ENCODE data around the gene AP5Z1. TPM values are rescaled to one million over a fixed set of nuclear protein-coding genes. Genes with fewer than 3 reads are reported as not detected.
"Not testable (repeated sequence)": the region's sequence is repeated elsewhere in the genome, so short reads cannot be mapped to it uniquely, and the experiment has no call there.

The AP5Z1 gene
- total RNA-seq, 1 donor from 2014 or later: 17.6 TPM

- no peak for DNase-seq (ENCODE audit: low read depth in 2 of 2)
These were observed 12.7 kb downstream of the AP5Z1 start for GRCh38 chr7:4787947-4788626.

GRCh38 chr7:4788627-4789189, 13.3 kb downstream of the AP5Z1 start:
- DNase-seq (ENCODE audit: low read depth in 2 of 2): no peak

GRCh38 chr7:4789194-4790077, 14.0 kb downstream of the AP5Z1 start:
- no peak for DNase-seq (ENCODE audit: low read depth in 2 of 2)

- no peak for DNase-seq (ENCODE audit: low read depth in 2 of 2)
These were observed 14.6 kb downstream of the AP5Z1 start for GRCh38 chr7:4790078-4790465.

GRCh38 chr7:4790516-4790991, 15.1 kb downstream of the AP5Z1 start:
- DNase-seq (ENCODE audit: low read depth in 2 of 2): no peak

- no peak for DNase-seq (ENCODE audit: low read depth in 2 of 2)
These were observed 15.8 kb downstream of the AP5Z1 start for GRCh38 chr7:4791101-4791737.

- DNase-seq (ENCODE audit: low read depth in 2 of 2): peak; percentile 24 to 67
These were observed 16.5 kb downstream of the AP5Z1 start for GRCh38 chr7:4791738-4792536.

GRCh38 chr7:4792537-4793126, 17.2 kb downstream of the AP5Z1 start:
- DNase-seq (ENCODE audit: low read depth in 2 of 2): peak; percentile 60 to 68

GRCh38 chr7:4793385-4793993, 18.1 kb downstream of the AP5Z1 start:
- not testable (repeated sequence) for DNase-seq (ENCODE audit: low read depth in 2 of 2)

GRCh38 chr7:4794171-4794570, 18.7 kb downstream of the AP5Z1 start:
- DNase-seq (ENCODE audit: low read depth in 2 of 2): not testable (repeated sequence)

GRCh38 chr7:4794591-4795350, 19.3 kb downstream of the AP5Z1 start:
- DNase-seq (ENCODE audit: low read depth in 2 of 2): no peak

GRCh38 chr7:4796453-4796852, 21.0 kb downstream of the AP5Z1 start:
- no peak for DNase-seq (ENCODE audit: low read depth in 2 of 2)

GRCh38 chr7:4797858-4798705, 22.7 kb downstream of the AP5Z1 start:
- peak; percentile 16 to 51 for DNase-seq (ENCODE audit: low read depth in 2 of 2)

GRCh38 chr7:4798706-4799235, 23.3 kb downstream of the AP5Z1 start:
- no peak for DNase-seq (ENCODE audit: low read depth in 2 of 2)

- DNase-seq (ENCODE audit: low read depth in 2 of 2): no peak
These were observed 24.3 kb downstream of the AP5Z1 start for GRCh38 chr7:4799508-4800268.

- no peak for DNase-seq (ENCODE audit: low read depth in 2 of 2)
These were observed 25.1 kb downstream of the AP5Z1 start for GRCh38 chr7:4800487-4800886.
